Ecto neural progenitor cell (in vitro differentiated cells): ENCODE measurements around the gene CD93.
A peak's percentile ranks its signal among the peaks of the same experiment; 100 is the strongest.

ENCODE experiments used
- DNase-seq: peaks from one replicate; pipeline ENCODE4 v3.0.0-alpha.2; 2018; ENCODE audit warnings: low spot score

The CD93 gene

GRCh38 chr20:23059846-23060245, 26.3 kb downstream of the CD93 start:
- DNase-seq = no peak

- no peak for DNase-seq
Measured at GRCh38 chr20:23059001-23059400, 27.1 kb downstream of the CD93 start.

GRCh38 chr20:23058240-23058639, 27.9 kb downstream of the CD93 start:
- no peak for DNase-seq

- DNase-seq = no peak
Measured at GRCh38 chr20:23052904-23053303, 33.2 kb downstream of the CD93 start.

GRCh38 chr20:23050847-23051627, 35.1 kb downstream of the CD93 start:
- DNase-seq = peak; percentile 90

GRCh38 chr20:23050076-23050838, 35.9 kb downstream of the CD93 start:
- DNase-seq = peak; percentile 62

GRCh38 chr20:23049201-23050075, 36.7 kb downstream of the CD93 start, which contains the start of gene THBD:
TSS of gene THBD (minus strand) at chr20:23049672. CDS start at chr20:23049504, 168 bp downstream.
- DNase-seq = peak; percentile 74

- no peak for DNase-seq
Measured at GRCh38 chr20:23048283-23049200, 37.6 kb downstream of the CD93 start.

- DNase-seq = peak; percentile 55
Measured at GRCh38 chr20:23047738-23048214, 38.3 kb downstream of the CD93 start.

GRCh38 chr20:23047001-23047737, 39.0 kb downstream of the CD93 start:
- no peak for DNase-seq

- no peak for DNase-seq
Measured at GRCh38 chr20:23046431-23046830, 39.7 kb downstream of the CD93 start.

- DNase-seq = no peak
Measured at GRCh38 chr20:23043376-23043775, 42.7 kb downstream of the CD93 start.

GRCh38 chr20:23042270-23042669, 43.9 kb downstream of the CD93 start:
- no peak for DNase-seq

GRCh38 chr20:23039885-23040508, 46.1 kb downstream of the CD93 start:
- no peak for DNase-seq

- DNase-seq = no peak
Measured at GRCh38 chr20:23039136-23039875, 46.8 kb downstream of the CD93 start.

- no peak for DNase-seq
Measured at GRCh38 chr20:23037017-23037481, 49.1 kb downstream of the CD93 start.

GRCh38 chr20:23036371-23036770, 49.8 kb downstream of the CD93 start:
- no peak for DNase-seq

GRCh38 chr20:23035731-23036130, 50.4 kb downstream of the CD93 start:
- no peak for DNase-seq
